Activated naive CD8-positive, alpha-beta T cell treated with anti-CD3 and anti-CD28 coated beads, Interleukin-2, amount 10 ng/mL, durations not matched to agents 7 days and 5 days (primary cell): ENCODE measurements around the gene NAAA. TPM values are rescaled to one million over a fixed set of nuclear protein-coding genes. Genes with fewer than 3 reads are reported as not detected.

ENCODE experiments used
- ATAC-seq: fragments of 150-1000 bp; cut with Tn5 transposase; one replicate; pipeline ENCODE4 v1.10.0; 2021; ENCODE audit warnings: low read depth, moderate library complexity
- POLR2A ChIA-PET: fragments of 350-600 bp; sonication (Branson Sonifier 250); formaldehyde crosslinking; loops from one replicate; lab custom pipeline; 2021; ENCODE audit warnings: antibody characterized with exemption; lab: Charles Lee
- DNase-seq: peaks from one replicate; pipeline ENCODE4 v3.0.0; 2021
- H3K27ac Mint-ChIP-seq: one replicate; pipeline ENCODE4 v1.8.0; 2022; ENCODE audit warnings: mild to moderate bottlenecking, mixed read lengths
- H3K27me3 Mint-ChIP-seq: one replicate; pipeline ENCODE4 v1.8.0; 2022; ENCODE audit warnings: mild to moderate bottlenecking, moderate library complexity, mixed read lengths
- H3K36me3 Mint-ChIP-seq: one replicate; pipeline ENCODE4 v1.8.0; 2021; ENCODE audit warnings: mild to moderate bottlenecking, mixed read lengths
- H3K4me1 Mint-ChIP-seq: one replicate; pipeline ENCODE4 v1.8.0; 2021; ENCODE audit warnings: mixed read lengths
- H3K4me3 Mint-ChIP-seq: one replicate; pipeline ENCODE4 v1.8.0; 2022; ENCODE audit warnings: mild to moderate bottlenecking, moderate library complexity, mixed read lengths
- H3K9me3 Mint-ChIP-seq: one replicate; pipeline ENCODE4 v1.8.0; 2021; ENCODE audit warnings: mixed read lengths
- total RNA-seq, 2 experiments: library from RNA; stranded (reverse); gene quantifications; one replicate each; pipeline ENCODE4 v1.2.3, GENCODE V29; 2021

Gene NAAA
- total RNA-seq, 2 experiments from 2014 or later, result 48.3 to 50.5 TPM

- Mint-ChIP-seq H3K27ac (no peak overlapping the region), H3K9me3 (peaks cover 3% of the 10 kb centered on the region), H3K36me3 (peaks cover 10% of the 10 kb centered on the region), H3K4me3 (no peak overlapping the region), H3K4me1 (no peaks in the 10 kb centered on the region), H3K27me3 (no peaks in the 10 kb centered on the region)
- ATAC-seq (no peak), DNase-seq (no peak)
- POLR2A ChIA-PET, result no interaction called here
Measured at GRCh38 chr4:75909405-75909804, 31.4 kb downstream of the NAAA start.

GRCh38 chr4:75908555-75908954 is 32.3 kb downstream of the NAAA start:
- peaks cover 2% of the 10 kb centered on the region for H3K4me1 Mint-ChIP-seq
- DNase-seq (no peak), ATAC-seq (no peak)
- POLR2A ChIA-PET, result no interaction called here
- no peak overlapping the region for H3K4me3 Mint-ChIP-seq
- H3K27ac Mint-ChIP-seq, result no peak overlapping the region
- no peaks in the 10 kb centered on the region for H3K27me3 Mint-ChIP-seq
- H3K9me3 Mint-ChIP-seq, result peaks cover 3% of the 10 kb centered on the region
- peaks cover 10% of the 10 kb centered on the region for H3K36me3 Mint-ChIP-seq

- POLR2A ChIA-PET, result no interaction called here
Measured at GRCh38 chr4:75907966-75908365, 32.8 kb downstream of the NAAA start.

GRCh38 chr4:75904076-75904475 is 36.7 kb downstream of the NAAA start:
- Mint-ChIP-seq H3K9me3 (no peaks in the 10 kb centered on the region), H3K27me3 (peaks cover 10% of the 10 kb centered on the region), H3K4me3 (no peak overlapping the region), H3K27ac (no peak overlapping the region), H3K4me1 (peaks cover 4% of the 10 kb centered on the region), H3K36me3 (no peaks in the 10 kb centered on the region)
- ATAC-seq, result no peak
- no peak for DNase-seq
- POLR2A ChIA-PET, result no interaction called here

More at GRCh38 chr4:75907966-75908365, 32.8 kb downstream of the NAAA start:
- Mint-ChIP-seq H3K27me3 (no peaks in the 10 kb centered on the region), H3K4me1 (peaks cover 2% of the 10 kb centered on the region), H3K4me3 (no peak overlapping the region), H3K9me3 (peaks cover 3% of the 10 kb centered on the region), H3K27ac (no peak overlapping the region), H3K36me3 (peaks cover 10% of the 10 kb centered on the region)
- DNase-seq (no peak), ATAC-seq (no peak)

- Mint-ChIP-seq H3K27me3 (peaks cover 10% of the 10 kb centered on the region), H3K9me3 (no peaks in the 10 kb centered on the region), H3K27ac (no peak within 1 kb of the TSS), H3K36me3 (no peaks in the 10 kb centered on the region), H3K4me3 (no peak within 1 kb of the TSS), H3K4me1 (peaks cover 4% of the 10 kb centered on the region)
- POLR2A ChIA-PET, result no interaction called here
- ATAC-seq (no peak), DNase-seq (no peak)
Measured at GRCh38 chr4:75902352-75902751, 38.5 kb downstream of the NAAA start, which contains the start of gene PPEF2. Gene PPEF2 (minus strand): TSS chr4:75902452. CDS start chr4:75896325, 6,127 bp downstream.

- Mint-ChIP-seq H3K27me3 (peaks cover 10% of the 10 kb centered on the region), H3K4me3 (no peak overlapping the region), H3K4me1 (peaks cover 2% of the 10 kb centered on the region), H3K9me3 (no peaks in the 10 kb centered on the region), H3K36me3 (no peaks in the 10 kb centered on the region), H3K27ac (no peak overlapping the region)
- ATAC-seq (no peak), DNase-seq (no peak)
- POLR2A ChIA-PET, result no interaction called here
Measured at GRCh38 chr4:75898536-75898935, 42.3 kb downstream of the NAAA start.

GRCh38 chr4:75895744-75896314 is 45.0 kb downstream of the NAAA start:
- no peaks in the 10 kb centered on the region for H3K4me1 Mint-ChIP-seq
- H3K27ac Mint-ChIP-seq, result no peak overlapping the region
- no peaks in the 10 kb centered on the region for H3K9me3 Mint-ChIP-seq
- DNase-seq (no peak), ATAC-seq (peak; percentile 65)
- POLR2A ChIA-PET, result interaction anchor here (0.7 kb wide), 1 partner anchor 380 kb away, joined by 3 read pairs; no protein-coding TSS in a partner anchor
- H3K4me3 Mint-ChIP-seq, result no peak overlapping the region
- H3K27me3 Mint-ChIP-seq, result peaks cover 5% of the 10 kb centered on the region
- no peaks in the 10 kb centered on the region for H3K36me3 Mint-ChIP-seq

- Mint-ChIP-seq H3K27ac (no peak overlapping the region), H3K9me3 (no peaks in the 10 kb centered on the region), H3K4me3 (no peak overlapping the region), H3K4me1 (no peaks in the 10 kb centered on the region), H3K27me3 (peaks cover 6% of the 10 kb centered on the region), H3K36me3 (no peaks in the 10 kb centered on the region)
- POLR2A ChIA-PET, result no interaction called here
- no peak for DNase-seq
- no peak for ATAC-seq
Measured at GRCh38 chr4:75892508-75892907, 48.3 kb downstream of the NAAA start.

- no peaks in the 10 kb centered on the region for H3K9me3 Mint-ChIP-seq
- peaks cover 6% of the 10 kb centered on the region for H3K27me3 Mint-ChIP-seq
- ATAC-seq (no peak), DNase-seq (no peak)
- no peak overlapping the region for H3K27ac Mint-ChIP-seq
- POLR2A ChIA-PET, result no interaction called here
- no peak overlapping the region for H3K4me3 Mint-ChIP-seq
- no peaks in the 10 kb centered on the region for H3K36me3 Mint-ChIP-seq
- no peaks in the 10 kb centered on the region for H3K4me1 Mint-ChIP-seq
Measured at GRCh38 chr4:75891611-75892010, 49.2 kb downstream of the NAAA start.

- H3K27ac Mint-ChIP-seq, result no peak overlapping the region
- H3K36me3 Mint-ChIP-seq, result no peaks in the 10 kb centered on the region
- no peaks in the 10 kb centered on the region for H3K4me1 Mint-ChIP-seq
- no peak overlapping the region for H3K4me3 Mint-ChIP-seq
- POLR2A ChIA-PET, result no interaction called here
- peaks cover 6% of the 10 kb centered on the region for H3K27me3 Mint-ChIP-seq
- no peak for DNase-seq
- H3K9me3 Mint-ChIP-seq, result no peaks in the 10 kb centered on the region
- ATAC-seq, result no peak
Measured at GRCh38 chr4:75889537-75890199, 51.1 kb downstream of the NAAA start.

GRCh38 chr4:75886104-75886503 is 54.7 kb downstream of the NAAA start:
- H3K4me1 Mint-ChIP-seq, result no peaks in the 10 kb centered on the region
- no peaks in the 10 kb centered on the region for H3K9me3 Mint-ChIP-seq
- H3K27ac Mint-ChIP-seq, result no peak overlapping the region
- H3K4me3 Mint-ChIP-seq, result no peak overlapping the region
- DNase-seq (no peak), ATAC-seq (no peak)
- H3K27me3 Mint-ChIP-seq, result peaks cover 6% of the 10 kb centered on the region
- H3K36me3 Mint-ChIP-seq, result no peaks in the 10 kb centered on the region
- POLR2A ChIA-PET, result no interaction called here

GRCh38 chr4:75881476-75881875 is 59.3 kb downstream of the NAAA start:
- H3K27ac Mint-ChIP-seq, result no peak overlapping the region
- no peaks in the 10 kb centered on the region for H3K9me3 Mint-ChIP-seq
- POLR2A ChIA-PET, result no interaction called here
- DNase-seq, result no peak
- no peak overlapping the region for H3K4me3 Mint-ChIP-seq
- H3K36me3 Mint-ChIP-seq, result no peaks in the 10 kb centered on the region
- no peaks in the 10 kb centered on the region for H3K4me1 Mint-ChIP-seq
- no peak for ATAC-seq
- H3K27me3 Mint-ChIP-seq, result peaks cover 4% of the 10 kb centered on the region

- no peak overlapping the region for H3K27ac Mint-ChIP-seq
- POLR2A ChIA-PET, result no interaction called here
- peaks cover 4% of the 10 kb centered on the region for H3K27me3 Mint-ChIP-seq
- no peaks in the 10 kb centered on the region for H3K36me3 Mint-ChIP-seq
- DNase-seq (no peak), ATAC-seq (no peak)
- no peak overlapping the region for H3K4me3 Mint-ChIP-seq
- H3K4me1 Mint-ChIP-seq, result no peaks in the 10 kb centered on the region
- no peaks in the 10 kb centered on the region for H3K9me3 Mint-ChIP-seq
Measured at GRCh38 chr4:75880278-75880677, 60.5 kb downstream of the NAAA start.

- DNase-seq, result no peak
- Mint-ChIP-seq H3K36me3 (no peaks in the 10 kb centered on the region), H3K27ac (no peak overlapping the region), H3K27me3 (peaks cover 5% of the 10 kb centered on the region), H3K4me3 (no peak overlapping the region), H3K9me3 (no peaks in the 10 kb centered on the region), H3K4me1 (no peaks in the 10 kb centered on the region)
- POLR2A ChIA-PET, result no interaction called here
- no peak for ATAC-seq
Measured at GRCh38 chr4:75878246-75878756, 62.5 kb downstream of the NAAA start.
